Keratinocyte (primary cell): ENCODE data around the gene MUC21. TPM values are rescaled to one million over a fixed set of nuclear protein-coding genes. Genes with fewer than 3 reads are reported as not detected.
A peak's percentile ranks its signal among the peaks of the same experiment; 100 is the strongest.

Source experiments
- DNase-seq: peaks from one replicate; pipeline ENCODE4 v3.0.0-alpha.2; 2011; ENCODE audit warnings: low read depth, missing footprints, low spot score
- FAIRE-seq: peaks from 2 replicates; lab custom pipeline; 2011; peaks lifted over from hg19 to GRCh38; lab: Jason Lieb, UNC
- H2AFZ ChIP-seq: 2 replicates; pipeline ENCODE4 v1.6.0; 2012; ENCODE audit warnings: low read length, control low read depth, inconsistent platforms; ENCODE audit not compliant: control insufficient read depth
- H3K27ac ChIP-seq: 2 replicates; pipeline ENCODE4 v1.5.1; 2011; ENCODE audit warnings: low read length; ENCODE audit not compliant: control insufficient read depth, insufficient read depth
- H3K27me3 ChIP-seq: 3 replicates; pipeline ENCODE4 v1.6.0; 2011; ENCODE audit warnings: low read length; ENCODE audit not compliant: control insufficient read depth, insufficient read depth; ENCODE audit errors: extremely low read depth
- H3K36me3 ChIP-seq, 2 experiments: 2 replicates in 1 of 2; 3 replicates in 1 of 2; pipeline ENCODE4 v1.5.1; 2011; ENCODE audit warnings: low read length in 2 of 2, mild to moderate bottlenecking in 1 of 2; ENCODE audit not compliant: control insufficient read depth in 2 of 2, insufficient read depth in 2 of 2; ENCODE audit errors: extremely low read depth in 1 of 2
- H3K4me1 ChIP-seq: 3 replicates; pipeline ENCODE4 v1.5.1; 2011; ENCODE audit warnings: low read length; ENCODE audit not compliant: control insufficient read depth, insufficient read depth; ENCODE audit errors: extremely low read depth
- H3K4me2 ChIP-seq: 3 replicates; pipeline ENCODE4 v1.6.0; 2011; ENCODE audit warnings: low read depth, low read length; ENCODE audit not compliant: control insufficient read depth, insufficient read depth; ENCODE audit errors: extremely low read depth
- H3K4me3 ChIP-seq, 3 experiments: fragments of 200-600 bp in 1 of 3; sonication (generic) in 1 of 3; 2 replicates in 2 of 3; 3 replicates in 1 of 3; pipeline ENCODE4 v1.5.1; 2011 to 2016; ENCODE audit warnings: low read length in 3 of 3, mild to moderate bottlenecking in 3 of 3, control low read depth in 2 of 3, inconsistent platforms in 1 of 3, low read depth in 1 of 3, mixed read lengths in 1 of 3, mixed run types in 1 of 3, moderate library complexity in 1 of 3; ENCODE audit not compliant: control insufficient read depth in 2 of 3, insufficient read depth in 2 of 3; ENCODE audit errors: extremely low read depth in 1 of 3
- H3K79me2 ChIP-seq: 2 replicates; pipeline ENCODE4 v1.6.0; 2012; ENCODE audit warnings: low read length; ENCODE audit not compliant: control insufficient read depth, insufficient read depth
- H3K9ac ChIP-seq: 3 replicates; pipeline ENCODE4 v1.6.0; 2011; ENCODE audit warnings: low read length; ENCODE audit not compliant: control insufficient read depth, insufficient read depth; ENCODE audit errors: extremely low read depth
- H3K9me1 ChIP-seq: 3 replicates; pipeline ENCODE4 v1.6.0; 2011; ENCODE audit warnings: low read length; ENCODE audit not compliant: control insufficient read depth, insufficient read depth; ENCODE audit errors: extremely low read depth
- H3K9me3 ChIP-seq: 2 replicates; pipeline ENCODE4 v1.5.1; 2012; ENCODE audit warnings: low read depth, low read length; ENCODE audit not compliant: control insufficient read depth
- H4K20me1 ChIP-seq: 3 replicates; pipeline ENCODE4 v1.6.0; 2011; ENCODE audit warnings: low read length; ENCODE audit not compliant: control insufficient read depth, insufficient read depth; ENCODE audit errors: extremely low read depth
- CTCF ChIP-seq, 3 experiments: IDR thresholded peaks in 1 of 3; conservative IDR thresholded peaks in 1 of 3; optimal IDR thresholded peaks in 1 of 3; 2 replicates in 2 of 3; 3 replicates in 1 of 3; pipeline versions ENCODE3 to v1.5.1; 2011; ENCODE audit warnings: low read length in 3 of 3, mild to moderate bottlenecking in 3 of 3, moderate library complexity in 2 of 3, control low read depth in 1 of 3, inconsistent platforms in 1 of 3; ENCODE audit not compliant: insufficient read depth in 2 of 3; ENCODE audit errors: extremely low read depth in 1 of 3
- EZH2 ChIP-seq: IDR thresholded peaks from one replicate; pipeline ENCODE4 v1.6.1; 2012; ENCODE audit warnings: inconsistent platforms, mild to moderate bottlenecking, low read length, moderate library complexity
- dilution Hi-C: fragments of 300-500 bp; cut with MboI; formaldehyde crosslinking; loops from one replicate; pipeline ENCODE4 v1.7.0; 2020; ENCODE audit warnings: low sequenced_read_pairs; ENCODE audit not compliant: extremely low pct_ligation_motif_present
- polyA minus RNA-seq, 3 experiments: library from RNA; depleted of rRNA, polyadenylated mRNA; stranded (reverse); fragments of >200 nt; gene quantifications; 1 replicate in 1 of 3; 2 replicates in 1 of 3; 3 replicates in 1 of 3; pipeline ENCODE4 v1.2.3, GENCODE V29; 2011
- polyA plus RNA-seq, 5 experiments: library from polyadenylated mRNA; depleted of rRNA in 3 of 5; stranded (reverse) in 3 of 5; stranded (forward) in 1 of 5; unstranded in 1 of 5; fragments of >200 nt; gene quantifications; 1 replicate in 1 of 5; 2 replicates in 3 of 5; 3 replicates in 1 of 5; pipeline versions ENCODE4 v1.2.1 to v1.2.3, GENCODE V29; 2011 to 2012; ENCODE audit warnings: missing spikeins in 2 of 5, low read depth in 1 of 5, low replicate concordance in 1 of 5

MUC21 gene
- polyA plus RNA-seq: not detected in 3 replicates
- not detected for polyA plus RNA-seq (2011; ENCODE audit: low read depth)
- not detected in 2 replicates for polyA plus RNA-seq (2011; cell fraction: cytosol; rRNA removed)
- not detected in 2 replicates for polyA plus RNA-seq (2011; cell fraction: nucleus; rRNA removed)
- polyA plus RNA-seq (2012; ENCODE audit: low replicate concordance): not detected in 2 replicates
- polyA minus RNA-seq: not detected in 3 replicates
- not detected for polyA minus RNA-seq (2011; cell fraction: cytosol; rRNA and poly(A)+ RNA removed)
- polyA minus RNA-seq (2011; cell fraction: nucleus; rRNA and poly(A)+ RNA removed): not detected in 2 replicates

DNA sequence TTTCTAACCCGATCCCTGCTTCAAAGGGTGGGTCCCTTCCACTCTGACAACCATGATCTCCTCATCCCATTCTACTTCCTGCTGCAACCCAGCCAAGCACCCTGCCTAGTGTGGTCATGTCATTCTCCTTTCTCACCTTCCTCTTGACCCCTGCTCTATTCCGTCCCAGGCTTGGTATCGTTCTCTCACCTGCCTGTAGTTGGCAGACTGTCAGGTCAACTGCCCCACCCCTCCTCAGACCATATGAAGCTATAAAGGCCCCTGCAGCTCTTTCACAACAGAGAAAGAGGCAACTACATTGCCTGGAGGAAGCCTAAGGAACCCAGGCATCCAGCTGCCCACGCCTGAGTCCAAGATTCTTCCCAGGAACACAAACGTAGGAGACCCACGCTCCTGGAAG lies at the start of gene MUC21:
Gene MUC21 (plus strand): TSS at position 280 of the 400 bp plus-strand sequence. CDS start 241 bp downstream, outside the sequence.
- no peak within 1 kb of the TSS for H3K27ac ChIP-seq
- FAIRE-seq (no peak), DNase-seq (no peak)
- no peaks in the 10 kb centered on the region for H3K27me3 ChIP-seq
- H3K4me1 ChIP-seq: peaks cover 9% of the 10 kb centered on the region
- TF ChIP-seq EZH2 (no peak), CTCF (optimal IDR thresholded peaks at IDR 0.05 in 1 of 3, IDR thresholded peaks at IDR 0.05 in 1 of 3, conservative IDR thresholded peaks at IDR 0.05 in 1 of 3; ENCODE audit: extremely low read depth in 1 of 3, insufficient read depth in 2 of 3, low read length in 3 of 3) (no peak)
- no peak within 1 kb of the TSS for H3K9ac ChIP-seq
- H3K4me3 ChIP-seq: no peak within 1 kb of the TSS
- H3K36me3 ChIP-seq: no peaks in the 10 kb centered on the region
- H4K20me1 ChIP-seq: no peaks in the 10 kb centered on the region
- dilution Hi-C loops: no loop called here
- H3K9me3 ChIP-seq: no peaks in the 10 kb centered on the region
- H2AFZ ChIP-seq: no peak within 1 kb of the TSS
- H3K79me2 ChIP-seq: no peaks in the 10 kb centered on the region
- H3K4me2 ChIP-seq: peak within 1 kb of the TSS; percentile 76
- H3K9me1 ChIP-seq: no peaks in the 10 kb centered on the region

DNA sequence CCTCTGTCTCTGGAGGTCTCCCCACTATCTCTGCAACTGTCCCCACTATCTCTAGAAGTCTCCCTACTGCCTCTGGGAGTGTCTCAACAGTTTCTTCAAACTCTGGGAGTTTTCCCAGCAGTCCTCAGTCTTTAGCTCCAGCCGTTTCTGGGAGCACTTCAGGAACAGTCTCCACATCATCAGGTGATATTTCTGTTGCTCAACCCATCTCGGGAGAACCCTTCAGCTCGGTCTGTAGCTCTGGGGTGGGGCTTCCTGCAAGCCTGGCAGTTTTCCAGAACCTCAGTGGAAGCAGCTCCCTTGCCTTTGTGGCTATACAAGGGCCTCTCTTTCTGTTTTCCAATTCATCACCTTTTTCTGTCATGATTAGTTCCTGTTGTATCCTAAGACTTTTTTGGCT lies 48.5 kb upstream of the MUC21 start:
- Histone ChIP-seq H3K9ac (no peak overlapping the region), H3K9me3 (no peaks in the 10 kb centered on the region), H3K4me2 (no peak overlapping the region), H3K9me1 (no peaks in the 10 kb centered on the region), H3K36me3 (no peaks in the 10 kb centered on the region), H2AFZ (no peak overlapping the region), H3K27me3 (no peaks in the 10 kb centered on the region), H3K4me1 (peaks cover 9% of the 10 kb centered on the region), H3K27ac (no peak overlapping the region), H3K4me3 (no peak overlapping the region), H4K20me1 (no peaks in the 10 kb centered on the region), H3K79me2 (no peaks in the 10 kb centered on the region)
- TF ChIP-seq CTCF (optimal IDR thresholded peaks at IDR 0.05 in 1 of 3, IDR thresholded peaks at IDR 0.05 in 1 of 3, conservative IDR thresholded peaks at IDR 0.05 in 1 of 3; ENCODE audit: extremely low read depth in 1 of 3, insufficient read depth in 2 of 3, low read length in 3 of 3) (no peak), EZH2 (no peak)
- dilution Hi-C loops: loop anchor here (25.0 kb wide), 1 partner anchor 127 kb away; no protein-coding TSS in a partner anchor
- DNase-seq: no peak
- FAIRE-seq: peak; percentile 13
